OCI-LY7 (cell line): ENCODE results near the gene TRMT44. TPM values are rescaled to one million over a fixed set of nuclear protein-coding genes. Genes with fewer than 3 reads are reported as not detected.

Experiments used
- BruUV-seq: library from RNA; stranded (reverse); fragments of 400-500 nt; replicated peaks from 2 replicates; lab custom pipeline; 2021; lab: Mats Ljungman, UMichigan
- CTCF ChIA-PET: fragments of 300-600 bp; sonication (Branson Sonifier 250); formaldehyde crosslinking; loops from one replicate; lab custom pipeline; 2022; ENCODE audit warnings: antibody characterized with exemption; ENCODE audit not compliant: unreplicated experiment; lab: Charles Lee
- POLR2A ChIA-PET: fragments of 300-600 bp; sonication (Branson Sonifier 250); formaldehyde crosslinking; loops from one replicate; lab custom pipeline; 2022; ENCODE audit warnings: antibody characterized with exemption; lab: Charles Lee
- DNase-seq: peaks from one replicate; pipeline ENCODE4 v3.0.0-alpha.2; 2015; ENCODE audit warnings: low spot score
- H2AFZ ChIP-seq: fragments of 200-600 bp; sonication (generic), shearing (Covaris generic); 2 replicates; pipeline ENCODE4 v1.6.1; 2014; ENCODE audit warnings: mild to moderate bottlenecking, antibody characterized with exemption, low read length, moderate library complexity
- H3K27ac ChIP-seq: fragments of 200-600 bp; sonication (generic); 2 replicates; pipeline ENCODE4 v1.5.1; 2014; ENCODE audit warnings: mixed run types, low read depth, mild to moderate bottlenecking, moderate library complexity, low read length, inconsistent platforms; ENCODE audit not compliant: poor library complexity, severe bottlenecking
- H3K36me3 ChIP-seq: fragments of 200-600 bp; sonication (generic); 2 replicates; pipeline ENCODE4 v1.6.1; 2014; ENCODE audit warnings: mild to moderate bottlenecking, antibody characterized with exemption, low read length, moderate library complexity, mixed read lengths; ENCODE audit not compliant: insufficient read depth
- H3K4me1 ChIP-seq: fragments of 200-600 bp; sonication (generic); 2 replicates; pipeline ENCODE4 v1.5.1; 2014; ENCODE audit warnings: mild to moderate bottlenecking, low read length; ENCODE audit not compliant: insufficient read depth, poor library complexity, severe bottlenecking
- H3K4me2 ChIP-seq: fragments of 200-600 bp; sonication (generic); 2 replicates; pipeline ENCODE4 v1.6.1; 2014; ENCODE audit warnings: mild to moderate bottlenecking, low read length
- H3K4me3 ChIP-seq: fragments of 200-600 bp; sonication (generic); 2 replicates; pipeline ENCODE4 v1.5.1; 2014; ENCODE audit warnings: mild to moderate bottlenecking, low read depth, low read length; ENCODE audit not compliant: poor library complexity, severe bottlenecking
- H3K79me2 ChIP-seq: fragments of 200-600 bp; sonication (generic); 2 replicates; pipeline ENCODE4 v1.6.1; 2016; ENCODE audit warnings: low read depth, mild to moderate bottlenecking, low read length, moderate library complexity, mixed read lengths; ENCODE audit not compliant: insufficient read depth
- H3K9me2 ChIP-seq: fragments of 200-600 bp; sonication (generic); 2 replicates; pipeline ENCODE4 v1.6.1; 2016; ENCODE audit warnings: mild to moderate bottlenecking, low read length, mixed read lengths; ENCODE audit not compliant: insufficient read depth
- H3K9me3 ChIP-seq: fragments of 200-600 bp; sonication (generic); 2 replicates; pipeline ENCODE4 v1.6.1; 2014; ENCODE audit warnings: mild to moderate bottlenecking, mixed run types, low read length, mixed read lengths
- H4K20me1 ChIP-seq: fragments of 200-600 bp; sonication (generic); 2 replicates; pipeline ENCODE4 v1.6.1; 2014; ENCODE audit warnings: mild to moderate bottlenecking, antibody characterized with exemption, low read length, moderate library complexity, mixed read lengths; ENCODE audit not compliant: insufficient read depth
- CTCF ChIP-seq: fragments of 200-600 bp; sonication (generic); conservative IDR thresholded peaks from 2 replicates; pipeline ENCODE4 v1.5.1; 2014; ENCODE audit warnings: mild to moderate bottlenecking, antibody characterized with exemption, low read length, moderate library complexity, mixed read lengths
- EZH2phosphoT487 ChIP-seq: fragments of 200-600 bp; sonication (generic); IDR thresholded peaks from 2 replicates; pipeline ENCODE4 v1.6.1; 2018; ENCODE audit warnings: low read depth, borderline replicate concordance, mild to moderate bottlenecking, mixed run types, antibody characterized with exemption, low read length, moderate library complexity, mixed read lengths
- intact Hi-C: fragments of 100-400 bp; cut with micrococcal nuclease; formaldehyde crosslinking; loops from one replicate; pipeline ENCODE4 v1.10.0; 2022; ENCODE audit not compliant: unreplicated experiment
- total RNA-seq, 2 experiments: library from RNA; depleted of rRNA in 1 of 2; stranded (reverse); fragments of >200 nt in 1 of 2; shearing (Covaris generic) in 1 of 2; gene quantifications; 2 replicates each; pipeline ENCODE4 v1.2.3, GENCODE V29; 2014 to 2022

TRMT44 gene
- total RNA-seq, 2 experiments from 2014 or later: 23.0 to 28.3 TPM

DNA sequence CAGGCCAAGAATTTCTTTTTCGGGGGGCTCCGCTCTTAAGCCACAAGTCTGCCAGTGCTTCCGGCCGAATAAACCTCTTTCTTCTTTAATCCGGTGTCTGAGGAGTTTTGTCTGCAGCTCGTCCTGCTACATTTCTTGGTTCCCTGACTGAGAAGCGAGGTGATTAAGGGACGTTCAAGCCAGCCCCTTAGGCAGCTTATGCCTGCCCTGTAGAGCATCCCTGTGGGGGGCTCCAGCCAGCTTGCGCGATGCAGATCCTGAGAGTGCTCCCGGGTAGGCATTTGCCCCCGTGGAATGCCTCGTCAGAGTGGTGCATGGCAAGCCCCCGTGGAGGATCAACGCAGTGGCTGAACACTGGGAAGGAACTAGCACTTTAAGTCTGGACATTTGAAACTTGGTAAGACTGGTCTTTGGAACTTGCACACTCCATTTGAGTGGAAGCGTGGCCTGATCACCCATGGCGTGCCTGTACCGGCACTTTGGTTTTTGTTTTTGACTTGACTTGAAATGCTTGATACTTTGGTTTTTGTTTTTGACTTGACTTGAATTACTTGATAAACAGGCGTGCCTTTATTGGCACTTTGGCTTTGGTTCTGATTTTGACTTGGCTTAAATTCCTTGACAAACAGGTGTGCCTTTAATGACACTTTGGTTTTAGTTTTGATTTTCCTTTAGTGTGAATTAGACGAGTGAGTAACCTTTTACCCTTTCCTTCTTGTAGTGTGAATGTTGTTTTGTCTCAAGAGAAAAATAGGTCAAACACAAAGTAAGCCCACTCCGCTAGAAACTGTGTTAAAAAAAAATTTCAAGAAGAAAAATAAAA, 6.1 kb upstream of the TRMT44 start:
- intact Hi-C loops: no loop called here
- Histone ChIP-seq H2AFZ (no peak overlapping the region), H3K4me1 (peaks cover 38% of the 10 kb centered on the region), H3K27ac (peak overlapping the region; percentile 78), H3K9me3 (no peaks in the 10 kb centered on the region), H3K79me2 (peaks cover 24% of the 10 kb centered on the region; the same call in 1 of the 2 replicates), H3K9me2 (no peaks in the 10 kb centered on the region), H3K36me3 (no peaks in the 10 kb centered on the region), H3K4me2 (peak overlapping the region; percentile 91), H3K4me3 (peak overlapping the region; percentile 64), H4K20me1 (no peaks in the 10 kb centered on the region)
- POLR2A ChIA-PET: interaction anchor here (0.6 to 0.7 kb wide), 3 partner anchors 121 to 1761 kb away, joined by 3 to 4 read pairs (median 4); no protein-coding TSS in a partner anchor
- BruUV-seq: no TSS peak
- DNase-seq: no peak
- CTCF ChIA-PET: no interaction called here
- TF ChIP-seq CTCF (no peak), EZH2phosphoT487 (no peak)

- TF ChIP-seq CTCF: 0 out of 2 replicates have a peak, but pooled peaks have one; percentile 19
- TF ChIP-seq EZH2phosphoT487: no peak
- ChIA-PET CTCF (no interaction called here), POLR2A (interaction anchor here (0.7 kb wide), 1 partner anchor 1420 kb away, joined by 3 read pairs; no protein-coding TSS in a partner anchor)
- Histone ChIP-seq H3K4me3 (peak overlapping the region; percentile 64), H3K36me3 (no peaks in the 10 kb centered on the region), H3K9me2 (no peaks in the 10 kb centered on the region), H4K20me1 (no peaks in the 10 kb centered on the region), H3K4me1 (peaks cover 41% of the 10 kb centered on the region), H2AFZ (peak overlapping the region; percentile 48; the same call in 1 of the 2 replicates), H3K4me2 (peak overlapping the region; percentile 91), H3K9me3 (no peaks in the 10 kb centered on the region), H3K27ac (peak overlapping the region; percentile 78), H3K79me2 (peaks cover 30% of the 10 kb centered on the region; the same call in 1 of the 2 replicates)
- DNase-seq: peak; percentile 77
- intact Hi-C loops: no loop called here
- BruUV-seq: no TSS peak
Observed at GRCh38 chr4:8435656-8436121, 4.9 kb upstream of the TRMT44 start.
